K562 (cell line): ENCODE measurements around the gene CHRND.

Experiments used
- ATF7 ChIP-seq: fragments of 450-650 bp; IDR thresholded peaks from 2 replicates; pipeline ENCODE4 v1.7.1; 2014; ENCODE audit warnings: mild to moderate bottlenecking, moderate library complexity
- CTCF ChIP-seq, 3 experiments: IDR thresholded peaks in 2 of 3; conservative IDR thresholded peaks in 1 of 3; 2 replicates each; pipeline ENCODE4 v1.5.1; 2011 to 2012; ENCODE audit warnings: low read length in 3 of 3, mild to moderate bottlenecking in 3 of 3, control low read depth in 2 of 3, improper control_type of control experiment in 1 of 3, inconsistent platforms in 1 of 3, low read depth in 1 of 3, mixed read lengths in 1 of 3, moderate library complexity in 1 of 3; ENCODE audit not compliant: insufficient read depth in 2 of 3
- EP300 ChIP-seq: IDR thresholded peaks from 2 replicates; pipeline ENCODE4 v1.6.1; 2012; ENCODE audit warnings: low read length, improper control_type of control experiment
- MTA1 ChIP-seq: fragments of 450-650 bp; IDR thresholded peaks from 2 replicates; pipeline ENCODE4 v1.6.1; 2017; ENCODE audit warnings: borderline replicate concordance
- SMAD1 ChIP-seq: fragments of 150-350 bp; IDR thresholded peaks from 2 replicates; pipeline ENCODE4 v1.6.1; 2014; ENCODE audit warnings: low read length, low read depth; ENCODE audit not compliant: partially characterized antibody
- SP2 ChIP-seq: IDR thresholded peaks from 2 replicates; pipeline ENCODE4 v1.6.1; 2011; ENCODE audit warnings: mild to moderate bottlenecking, low read depth, low read length, moderate library complexity; ENCODE audit not compliant: poor library complexity, severe bottlenecking; ENCODE audit errors: extremely low read depth
- STAT6 ChIP-seq: sonication (generic); formaldehyde crosslinking; IDR thresholded peaks from 2 replicates; pipeline ENCODE4 v1.8.1; 2023; ENCODE audit warnings: mild to moderate bottlenecking, missing genetic modification reagents
- ZNF124 ChIP-seq: sonication (generic); formaldehyde crosslinking; IDR thresholded peaks from 2 replicates; pipeline ENCODE4 v1.8.1; 2022; ENCODE audit warnings: missing genetic modification reagents
- ZNF274 ChIP-seq: IDR thresholded peaks from 2 replicates; pipeline ENCODE4 v1.6.1; 2011; ENCODE audit warnings: low read depth, mild to moderate bottlenecking, low read length, moderate library complexity, borderline replicate concordance
- ZNF717 ChIP-seq: fragments of 250-450 bp; sonication (Bioruptor Pico); IDR thresholded peaks from 2 replicates; pipeline ENCODE4 v1.5.0; 2021
- TF ChIP-seq, protein P1 (sequence below): fragments of 250-450 bp; sonication (Bioruptor Pico); IDR thresholded peaks from 2 replicates; pipeline ENCODE4 v1.5.1; 2021; ENCODE audit warnings: mild to moderate bottlenecking
- TF ChIP-seq, protein P2 (sequence below): fragments of 250-450 bp; sonication (Bioruptor Pico); IDR thresholded peaks from 2 replicates; pipeline ENCODE4 v1.8.0; 2021; ENCODE audit warnings: mild to moderate bottlenecking, moderate library complexity
- TF ChIP-seq, protein P3 (sequence below): sonication (generic); formaldehyde crosslinking; IDR thresholded peaks from 2 replicates; pipeline ENCODE4 v1.8.1; 2023; ENCODE audit warnings: mild to moderate bottlenecking, missing genetic modification reagents, moderate library complexity
- TF ChIP-seq, protein P4 (sequence below): sonication (generic); formaldehyde crosslinking; IDR thresholded peaks from 2 replicates; pipeline ENCODE4 v1.8.0; 2022; ENCODE audit warnings: mild to moderate bottlenecking, missing genetic modification reagents

DNA sequence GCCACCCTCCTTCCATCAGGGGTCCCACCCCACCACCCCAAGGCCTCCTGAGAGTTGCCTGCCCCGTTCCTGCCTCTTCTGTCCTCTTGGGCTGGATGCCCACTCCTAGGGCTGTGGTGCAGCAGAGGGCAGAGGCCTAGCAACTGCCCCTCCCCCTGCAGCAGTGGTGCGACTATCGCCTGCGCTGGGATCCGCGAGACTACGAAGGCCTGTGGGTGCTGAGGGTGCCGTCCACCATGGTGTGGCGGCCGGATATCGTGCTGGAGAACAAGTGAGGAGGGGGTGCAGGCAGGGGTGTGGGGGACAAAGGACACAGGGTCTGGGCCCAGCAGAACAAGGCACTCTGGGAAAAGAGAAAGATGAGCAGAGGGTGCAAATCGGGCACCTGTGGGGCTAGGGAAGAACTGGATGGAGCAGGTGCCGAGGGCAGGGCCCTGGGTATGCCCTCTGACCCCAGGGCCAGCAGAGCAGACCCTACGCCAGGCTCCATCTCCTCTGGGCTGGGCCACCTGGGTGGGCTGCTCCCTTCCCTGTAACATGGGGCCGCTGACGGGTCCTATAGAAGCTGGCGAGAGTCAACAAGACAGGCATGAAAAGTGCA lies 14.6 kb downstream of the CHRND start:
- TF ChIP-seq ATF7, result no peak
- TF ChIP-seq CTCF (IDR thresholded peaks at IDR 0.05 in 2 of 3, conservative IDR thresholded peaks at IDR 0.05 in 1 of 3; ENCODE audit: insufficient read depth in 2 of 3, low read depth in 1 of 3, low read length in 3 of 3), result no peak
- no peak for TF ChIP-seq SMAD1
- TF ChIP-seq, protein P1, sequence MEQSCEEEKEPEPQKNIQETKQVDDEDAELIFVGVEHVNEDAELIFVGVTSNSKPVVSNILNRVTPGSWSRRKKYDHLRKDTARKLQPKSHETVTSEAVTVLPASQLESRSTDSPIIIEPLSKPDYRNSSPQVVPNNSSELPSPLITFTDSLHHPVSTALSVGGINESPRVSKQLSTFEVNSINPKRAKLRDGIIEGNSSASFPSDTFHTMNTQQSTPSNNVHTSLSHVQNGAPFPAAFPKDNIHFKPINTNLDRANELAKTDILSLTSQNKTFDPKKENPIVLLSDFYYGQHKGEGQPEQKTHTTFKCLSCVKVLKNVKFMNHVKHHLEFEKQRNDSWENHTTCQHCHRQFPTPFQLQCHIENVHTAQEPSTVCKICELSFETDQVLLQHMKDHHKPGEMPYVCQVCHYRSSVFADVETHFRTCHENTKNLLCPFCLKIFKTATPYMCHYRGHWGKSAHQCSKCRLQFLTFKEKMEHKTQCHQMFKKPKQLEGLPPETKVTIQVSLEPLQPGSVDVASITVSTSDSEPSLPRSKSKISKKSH (CRISPR knock-in tag), result no peak
- no peak for TF ChIP-seq EP300
- no peak for TF ChIP-seq SP2
- TF ChIP-seq STAT6 (CRISPR knock-in tag), result no peak
- TF ChIP-seq, protein P2, sequence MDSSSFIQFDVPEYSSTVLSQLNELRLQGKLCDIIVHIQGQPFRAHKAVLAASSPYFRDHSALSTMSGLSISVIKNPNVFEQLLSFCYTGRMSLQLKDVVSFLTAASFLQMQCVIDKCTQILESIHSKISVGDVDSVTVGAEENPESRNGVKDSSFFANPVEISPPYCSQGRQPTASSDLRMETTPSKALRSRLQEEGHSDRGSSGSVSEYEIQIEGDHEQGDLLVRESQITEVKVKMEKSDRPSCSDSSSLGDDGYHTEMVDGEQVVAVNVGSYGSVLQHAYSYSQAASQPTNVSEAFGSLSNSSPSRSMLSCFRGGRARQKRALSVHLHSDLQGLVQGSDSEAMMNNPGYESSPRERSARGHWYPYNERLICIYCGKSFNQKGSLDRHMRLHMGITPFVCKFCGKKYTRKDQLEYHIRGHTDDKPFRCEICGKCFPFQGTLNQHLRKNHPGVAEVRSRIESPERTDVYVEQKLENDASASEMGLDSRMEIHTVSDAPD (CRISPR knock-in tag), result no peak
- TF ChIP-seq, protein P3, sequence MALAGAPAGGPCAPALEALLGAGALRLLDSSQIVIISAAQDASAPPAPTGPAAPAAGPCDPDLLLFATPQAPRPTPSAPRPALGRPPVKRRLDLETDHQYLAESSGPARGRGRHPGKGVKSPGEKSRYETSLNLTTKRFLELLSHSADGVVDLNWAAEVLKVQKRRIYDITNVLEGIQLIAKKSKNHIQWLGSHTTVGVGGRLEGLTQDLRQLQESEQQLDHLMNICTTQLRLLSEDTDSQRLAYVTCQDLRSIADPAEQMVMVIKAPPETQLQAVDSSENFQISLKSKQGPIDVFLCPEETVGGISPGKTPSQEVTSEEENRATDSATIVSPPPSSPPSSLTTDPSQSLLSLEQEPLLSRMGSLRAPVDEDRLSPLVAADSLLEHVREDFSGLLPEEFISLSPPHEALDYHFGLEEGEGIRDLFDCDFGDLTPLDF, result no peak
- TF ChIP-seq MTA1, result no peak
- TF ChIP-seq, protein P4, sequence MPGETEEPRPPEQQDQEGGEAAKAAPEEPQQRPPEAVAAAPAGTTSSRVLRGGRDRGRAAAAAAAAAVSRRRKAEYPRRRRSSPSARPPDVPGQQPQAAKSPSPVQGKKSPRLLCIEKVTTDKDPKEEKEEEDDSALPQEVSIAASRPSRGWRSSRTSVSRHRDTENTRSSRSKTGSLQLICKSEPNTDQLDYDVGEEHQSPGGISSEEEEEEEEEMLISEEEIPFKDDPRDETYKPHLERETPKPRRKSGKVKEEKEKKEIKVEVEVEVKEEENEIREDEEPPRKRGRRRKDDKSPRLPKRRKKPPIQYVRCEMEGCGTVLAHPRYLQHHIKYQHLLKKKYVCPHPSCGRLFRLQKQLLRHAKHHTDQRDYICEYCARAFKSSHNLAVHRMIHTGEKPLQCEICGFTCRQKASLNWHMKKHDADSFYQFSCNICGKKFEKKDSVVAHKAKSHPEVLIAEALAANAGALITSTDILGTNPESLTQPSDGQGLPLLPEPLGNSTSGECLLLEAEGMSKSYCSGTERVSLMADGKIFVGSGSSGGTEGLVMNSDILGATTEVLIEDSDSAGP, result no peak
- TF ChIP-seq ZNF717 (CRISPR knock-in tag), result no peak
- TF ChIP-seq ZNF274, result no peak
- TF ChIP-seq ZNF124, result no peak
